ENCODE data around the gene C16orf96. TPM values are rescaled to one million over a fixed set of nuclear protein-coding genes. Genes with fewer than 3 reads are reported as not detected.

The C16orf96 gene
- total and polyA plus RNA-seq, 2 of the 13 experiments (the other 11 are each of a cell fraction or from before 2014, with no cell fraction given): 0.03 TPM; not detected in 1

DNA sequence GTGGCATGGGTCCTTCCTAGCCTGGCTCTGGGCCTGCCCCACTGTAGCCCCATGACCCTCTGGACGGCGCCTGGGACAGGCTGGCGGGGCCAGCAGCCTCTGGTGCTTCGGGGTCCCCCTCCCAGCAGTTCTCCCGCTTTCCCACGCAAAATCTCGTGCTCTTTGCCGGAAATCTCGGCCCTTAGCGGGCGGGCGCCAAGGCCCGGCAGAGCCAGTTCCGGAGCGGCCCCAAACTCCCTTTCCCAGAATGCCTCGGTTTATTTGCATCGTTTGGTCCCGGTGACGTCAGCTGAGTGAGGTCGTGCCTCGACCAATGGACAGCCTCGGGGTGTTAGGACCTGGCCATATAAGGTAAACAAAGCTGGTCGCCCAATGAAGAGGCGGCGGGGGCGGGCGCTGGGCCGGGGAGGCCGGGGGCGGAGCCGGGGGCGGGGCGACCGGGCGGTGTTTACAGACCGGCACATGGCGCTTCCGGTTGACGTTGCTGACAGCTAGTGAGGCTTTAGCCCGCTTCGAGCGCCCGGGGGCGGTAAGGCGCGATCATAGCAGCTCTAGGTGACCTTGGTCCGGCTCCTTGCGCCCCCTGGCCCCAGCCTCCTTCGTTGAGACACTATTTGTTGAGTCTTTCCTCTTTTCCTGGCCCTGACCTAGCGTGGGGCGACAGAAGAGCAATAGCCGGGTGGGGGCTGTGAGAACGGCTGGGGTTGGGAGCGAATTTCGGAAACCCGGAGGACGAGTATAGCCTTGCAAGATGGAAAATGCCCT lies 60.1 kb downstream of the C16orf96 start (continued):
- TF ChIP-seq ZNF12 (CRISPR knock-in tag; IDR thresholded peaks at IDR 0.05) (0 out of 2 replicates have a peak, but pooled peaks have one; percentile 25), HINFP (CRISPR knock-in tag; IDR thresholded peaks at IDR 0.05; ENCODE audit: low read depth) (no peak), CAMTA2 (CRISPR knock-in tag; IDR thresholded peaks at IDR 0.05; ENCODE audit: borderline replicate concordance) (no peak), ZSCAN9 (CRISPR knock-in tag; IDR thresholded peaks at IDR 0.05; ENCODE audit: borderline replicate concordance) (peak; percentile 59; the same call in 1 of the 2 replicates), ZNF367 (CRISPR knock-in tag; IDR thresholded peaks at IDR 0.05; ENCODE audit: borderline replicate concordance) (no peak), KLF16 (CRISPR knock-in tag; IDR thresholded peaks at IDR 0.05) (peak in 1 of 2 experiments; percentile 59; a peak in 1 of 4 replicates), CREM (IDR thresholded peaks at IDR 0.05) (peak; percentile 95), CREM (CRISPR knock-in tag; IDR thresholded peaks at IDR 0.05) (peak; percentile 60; the same call in 1 of the 2 replicates), ZNF660 (CRISPR knock-in tag; IDR thresholded peaks at IDR 0.05; ENCODE audit: borderline replicate concordance, low read depth) (no peak), ZBED4 (CRISPR knock-in tag; IDR thresholded peaks at IDR 0.05; ENCODE audit: borderline replicate concordance) (peak; percentile 42; the same call in 1 of the 2 replicates), ZNF569 (CRISPR knock-in tag; IDR thresholded peaks at IDR 0.05; ENCODE audit: borderline replicate concordance) (no peak), SPEN (CRISPR knock-in tag; IDR thresholded peaks at IDR 0.05; ENCODE audit: low read depth) (peak; percentile 68), ZNF891 (CRISPR knock-in tag; IDR thresholded peaks at IDR 0.05) (0 out of 2 replicates have a peak, but pooled peaks have one; percentile 6), MIXL1 (CRISPR knock-in tag; IDR thresholded peaks at IDR 0.05) (no peak), RBM39 (IDR thresholded peaks at IDR 0.05; ENCODE audit: low read depth, low read length, poor library complexity, severe bottlenecking) (peak; percentile 68), HMG20A (CRISPR knock-in tag; IDR thresholded peaks at IDR 0.05; ENCODE audit: borderline replicate concordance) (no peak), ZSCAN20 (CRISPR knock-in tag; IDR thresholded peaks at IDR 0.05; ENCODE audit: borderline replicate concordance) (no peak), ZNF235 (CRISPR knock-in tag; IDR thresholded peaks at IDR 0.05; ENCODE audit: borderline replicate concordance) (no peak), SOX13 (IDR thresholded peaks at IDR 0.05) (peak; percentile 15; the same call in 1 of the 2 replicates), SOX13 (CRISPR knock-in tag; conservative IDR thresholded peaks at IDR 0.05 in 1 of 2, IDR thresholded peaks at IDR 0.05 in 1 of 2) (no peak), NFE2L2 (IDR thresholded peaks at IDR 0.05; ENCODE audit: low read length) (no peak)
- TF ChIP-seq, protein P1, sequence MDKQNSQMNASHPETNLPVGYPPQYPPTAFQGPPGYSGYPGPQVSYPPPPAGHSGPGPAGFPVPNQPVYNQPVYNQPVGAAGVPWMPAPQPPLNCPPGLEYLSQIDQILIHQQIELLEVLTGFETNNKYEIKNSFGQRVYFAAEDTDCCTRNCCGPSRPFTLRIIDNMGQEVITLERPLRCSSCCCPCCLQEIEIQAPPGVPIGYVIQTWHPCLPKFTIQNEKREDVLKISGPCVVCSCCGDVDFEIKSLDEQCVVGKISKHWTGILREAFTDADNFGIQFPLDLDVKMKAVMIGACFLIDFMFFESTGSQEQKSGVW (CRISPR knock-in tag; IDR thresholded peaks at IDR 0.05; ENCODE audit: borderline replicate concordance): no peak
- TF ChIP-seq, protein P2, sequence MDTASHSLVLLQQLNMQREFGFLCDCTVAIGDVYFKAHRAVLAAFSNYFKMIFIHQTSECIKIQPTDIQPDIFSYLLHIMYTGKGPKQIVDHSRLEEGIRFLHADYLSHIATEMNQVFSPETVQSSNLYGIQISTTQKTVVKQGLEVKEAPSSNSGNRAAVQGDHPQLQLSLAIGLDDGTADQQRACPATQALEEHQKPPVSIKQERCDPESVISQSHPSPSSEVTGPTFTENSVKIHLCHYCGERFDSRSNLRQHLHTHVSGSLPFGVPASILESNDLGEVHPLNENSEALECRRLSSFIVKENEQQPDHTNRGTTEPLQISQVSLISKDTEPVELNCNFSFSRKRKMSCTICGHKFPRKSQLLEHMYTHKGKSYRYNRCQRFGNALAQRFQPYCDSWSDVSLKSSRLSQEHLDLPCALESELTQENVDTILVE (CRISPR knock-in tag; IDR thresholded peaks at IDR 0.05): peak; percentile 94; the same call in 1 of the 2 replicates

Measured in HepG2 (cell line).